Lower leg skin (tissue), 4 donors: Measurements from ENCODE around the gene DCDC2B. TPM values are rescaled to one million over a fixed set of nuclear protein-coding genes. Genes with fewer than 3 reads are reported as not detected.

ENCODE experiments used
- DNase-seq, 2 donors: peaks; one replicate each; pipeline ENCODE4 v3.0.0-alpha.2; 2019; ENCODE audit warnings: low spot score in 2 of 2
- H3K4me3 ChIP-seq: fragments of 200-600 bp; sonication (generic); 2 replicates; pipeline ENCODE4 v1.5.1; 2017; ENCODE audit warnings: mild to moderate bottlenecking, low read depth; ENCODE audit not compliant: poor library complexity, severe bottlenecking
- CTCF ChIP-seq, 3 donors: fragments of 450-650 bp; IDR thresholded peaks; one replicate each; pipeline ENCODE4 v1.5.1; 2016; ENCODE audit warnings: antibody characterized with exemption in 3 of 3, mild to moderate bottlenecking in 3 of 3, moderate library complexity in 2 of 3
- POLR2A ChIP-seq, 2 donors: fragments of 450-650 bp; IDR thresholded peaks; one replicate each; pipeline ENCODE4 v1.6.1; 2016 to 2017; ENCODE audit warnings: antibody characterized with exemption in 2 of 2, mild to moderate bottlenecking in 1 of 2, moderate library complexity in 1 of 2
- WGBS, 2 donors: methylation state at CpG; one replicate each; pipeline ENCODE4 v1.1.5; 2018; 5-methylcytosine and 5-hydroxymethylcytosine counted together
- intact Hi-C: fragments of 100-400 bp; cut with DNase I; formaldehyde crosslinking; loops from one replicate; pipeline ENCODE4 v1.15.0; 2023; ENCODE audit warnings: low total_unique reads
- total RNA-seq, 4 donors: library from RNA; depleted of rRNA; stranded (reverse); fragments of >200 nt; gene quantifications; one replicate each; pipeline ENCODE4 v1.1.0, GENCODE V29; 2016

Gene DCDC2B
- total RNA-seq, 4 donors from 2014 or later = not detected

- no peak overlapping the region for H3K4me3 ChIP-seq
- DNase-seq = no peak
- 87 to 93% methylated on average over 4 of the region's 4 CpGs for WGBS, 2 donors
- intact Hi-C loops = no loop called here
- TF ChIP-seq CTCF (IDR thresholded peaks at IDR 0.05) (no peak), POLR2A (IDR thresholded peaks at IDR 0.05) (no peak)
Observed at GRCh38 chr1:32263744-32264143, 54.9 kb downstream of the DCDC2B start.

Other genes with a start within 250 kb of the DCDC2B start
- gene KHDRBS1, start 195.2 kb upstream of the DCDC2B start, total RNA-seq = 10 to 100 TPM; 60.8 to 94.3 (median 84.7) TPM
- 1 to 10 TPM; 2.9 to 5.0 (median 4.3) TPM for gene TMEM39B, start 136.2 kb upstream of the DCDC2B start, total RNA-seq
- 10 to 100 TPM; 44.2 to 48.5 (median 44.3) TPM for gene KPNA6, start 101.0 kb upstream of the DCDC2B start, total RNA-seq
- 10 to 100 TPM; 41.1 to 62.0 (median 56.6) TPM for gene TXLNA, start 29.4 kb upstream of the DCDC2B start, total RNA-seq
- gene CCDC28B, start 8.5 kb upstream of the DCDC2B start, total RNA-seq = 1 to 10 TPM; 2.0 to 3.6 (median 3.3) TPM
- 1 to 10 TPM; 3.4 to 6.5 (median 4.7) TPM for gene IQCC, start 3.4 kb upstream of the DCDC2B start, total RNA-seq
- gene TMEM234, start 13.3 kb downstream of the DCDC2B start, total RNA-seq = 10 to 100 TPM in 2 of 4 donors, 1 to 10 TPM in 2; 2.7 to 14.8 (median 9.0) TPM
- gene EIF3I, start 13.3 kb downstream of the DCDC2B start, total RNA-seq = 100 to 1,000 TPM; 128 to 189 (median 169) TPM
- 1 to 10 TPM in 1 of 4 donors, under 1 TPM in 2, not detected in 1; 0.42 to 1.4 (median 0.51) TPM for gene FAM167B, start 38.1 kb downstream of the DCDC2B start, total RNA-seq
- gene LCK, start 42.2 kb downstream of the DCDC2B start, total RNA-seq = 1 to 10 TPM in 3 of 4 donors, under 1 TPM in 1; 0.25 to 3.0 (median 2.0) TPM
- 10 to 100 TPM; 45.7 to 53.9 (median 47.9) TPM for gene HDAC1, start 83.0 kb downstream of the DCDC2B start, total RNA-seq
- gene MARCKSL1, start 127.1 kb downstream of the DCDC2B start, total RNA-seq = 10 to 100 TPM in 2 of 4 donors, 1 to 10 TPM in 2; 6.9 to 21.0 (median 11.1) TPM
- gene FAM229A, start 153.4 kb downstream of the DCDC2B start, total RNA-seq = 10 to 100 TPM in 2 of 4 donors, 1 to 10 TPM in 2; 7.2 to 20.1 (median 8.7) TPM
- 1 to 10 TPM in 1 of 4 donors, under 1 TPM in 2, not detected in 1; 0.42 to 1.5 (median 0.84) TPM for gene TSSK3, start 153.4 kb downstream of the DCDC2B start, total RNA-seq
- 100 to 1,000 TPM in 3 of 4 donors, 10 to 100 TPM in 1; 72.5 to 147 (median 105) TPM for gene BSDC1, start 185.4 kb downstream of the DCDC2B start, total RNA-seq